Erythroblast (primary cell): ENCODE data around the gene LSAMP.

Experiments used
- GATA1 ChIP-seq: IDR thresholded peaks from 2 replicates; pipeline ENCODE4 v1.6.1; 2011; ENCODE audit warnings: low read depth, mild to moderate bottlenecking, control low read depth, low read length, moderate library complexity
- POLR2A ChIP-seq: IDR thresholded peaks from 2 replicates; pipeline ENCODE4 v1.6.1; 2011; ENCODE audit warnings: mild to moderate bottlenecking, low read length

- no peak for TF ChIP-seq POLR2A
- no peak for TF ChIP-seq GATA1
These were observed 130.8 kb downstream of the LSAMP start for GRCh38 chr3:116314476-116314875.
